ENCODE data around the gene GALNT1.
A peak's percentile ranks its signal among the peaks of the same experiment; 100 is the strongest.

GALNT1 gene

DNA sequence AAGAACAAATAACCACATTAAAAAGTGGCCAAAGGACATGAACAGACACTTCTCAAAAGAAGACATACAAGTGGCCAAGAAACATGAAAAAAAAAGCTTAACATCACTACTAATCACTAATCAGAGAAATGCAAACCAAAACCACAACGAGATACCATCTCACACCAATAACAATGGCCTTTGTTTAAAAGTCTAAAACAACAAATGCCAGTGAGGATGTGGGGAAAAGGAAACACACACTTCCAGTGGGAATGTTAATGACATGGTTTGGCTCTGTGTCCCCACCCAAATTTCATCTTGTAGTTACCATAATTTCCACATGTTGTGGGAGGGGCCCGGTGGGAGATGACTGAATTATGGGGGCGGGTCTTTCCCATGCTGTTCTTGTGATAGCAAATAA is 147.1 kb downstream of the GALNT1 start:
- DNase-seq, result no peak

DNA sequence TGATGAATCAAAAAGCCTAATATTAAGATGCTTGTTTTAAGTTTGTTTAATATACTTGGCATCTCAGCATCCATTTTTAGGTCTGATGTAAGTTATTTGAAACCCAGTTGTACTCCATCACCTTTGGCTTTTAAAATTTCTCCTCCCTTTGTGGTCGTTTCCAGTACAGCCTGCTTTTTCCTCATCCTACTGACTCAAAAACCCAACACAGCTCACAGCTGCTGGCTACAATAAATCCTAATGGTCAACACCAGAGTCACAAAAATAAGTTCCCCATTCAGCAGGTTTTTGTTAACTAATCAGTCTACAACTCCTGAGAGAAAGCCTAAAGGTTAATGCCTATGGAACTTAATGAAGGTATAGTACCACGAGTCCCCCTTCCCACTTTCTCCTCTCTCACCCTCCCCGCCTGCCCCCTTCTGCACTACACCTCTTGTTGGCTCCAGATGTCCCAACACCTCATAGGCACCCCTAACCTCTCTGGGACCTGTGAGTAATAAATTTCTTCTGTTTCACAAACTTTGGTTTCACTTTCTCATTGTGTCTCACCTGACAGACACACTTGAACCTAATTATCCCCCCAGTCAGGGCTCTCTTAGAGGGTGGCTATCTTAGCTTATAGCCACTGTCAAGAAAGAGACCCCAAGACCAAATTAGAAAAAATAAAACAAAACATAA is 148.6 kb downstream of the GALNT1 start:
- DNase-seq, result no peak

GRCh38 chr18:35730691-35731370 is 149.3 kb downstream of the GALNT1 start:
- no peak for DNase-seq

GRCh38 chr18:35731701-35732100 is 150.2 kb downstream of the GALNT1 start:
- no peak for DNase-seq

GRCh38 chr18:35732162-35732561 is 150.6 kb downstream of the GALNT1 start:
- DNase-seq, result no peak

DNA sequence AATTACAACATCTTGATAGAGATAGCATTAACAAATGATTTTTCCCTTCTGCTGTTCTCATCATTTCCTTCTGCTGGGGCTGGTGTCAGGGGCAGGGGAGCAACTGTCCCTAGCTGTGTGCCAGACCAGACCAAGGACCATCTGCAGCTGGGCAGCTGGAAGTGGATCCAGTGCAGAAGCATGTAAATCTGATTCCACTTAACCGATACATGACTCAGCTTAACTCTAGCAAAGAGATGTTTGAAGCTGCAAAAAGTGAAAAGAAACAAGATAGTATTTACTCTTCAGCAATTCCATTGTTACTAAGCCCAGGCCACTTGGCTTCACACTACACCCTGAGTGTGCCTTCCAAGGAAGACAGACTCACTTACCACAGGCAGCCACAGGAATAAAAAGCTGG is 151.1 kb downstream of the GALNT1 start:
- no peak for DNase-seq

DNA sequence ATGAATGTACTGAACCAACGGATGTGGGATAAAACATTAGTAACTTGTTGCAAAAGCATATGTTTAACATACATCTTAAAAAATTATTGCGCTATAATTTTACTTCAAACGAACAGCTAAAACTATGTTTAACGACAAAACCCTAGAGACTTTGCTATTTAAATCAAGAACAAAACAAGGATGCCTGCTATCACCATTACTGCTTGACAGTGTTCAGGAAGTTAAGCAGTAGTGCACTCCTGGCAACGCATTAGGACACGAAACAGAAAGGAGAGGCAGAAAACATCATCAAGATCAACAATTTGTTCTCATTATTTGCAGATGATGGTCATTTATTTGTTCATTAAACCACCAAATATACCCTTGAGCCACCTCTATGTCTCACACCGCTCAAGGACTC is 151.9 kb downstream of the GALNT1 start:
- DNase-seq, result no peak

DNA sequence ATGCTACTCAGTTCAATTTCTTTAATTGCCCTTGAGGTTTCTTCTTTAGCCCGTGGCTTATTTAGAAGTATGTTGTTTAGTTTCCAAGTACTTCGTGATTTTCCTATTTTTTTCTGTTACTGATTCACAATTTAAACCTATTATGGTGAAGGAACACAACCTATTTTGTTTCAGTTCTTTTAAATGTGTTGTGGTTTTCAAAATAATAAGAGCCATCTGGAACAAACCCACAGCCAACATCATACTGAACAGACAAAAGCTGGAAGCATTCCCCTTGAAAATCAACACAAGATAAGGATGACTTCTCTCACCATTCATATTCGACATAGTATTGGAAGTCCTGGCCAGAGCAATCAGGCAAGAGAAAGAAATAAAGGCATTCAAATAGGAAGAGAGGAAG is 155.2 kb downstream of the GALNT1 start:
- no peak for DNase-seq

GRCh38 chr18:35739778-35740177 is 158.2 kb downstream of the GALNT1 start:
- no peak for DNase-seq

GRCh38 chr18:35740656-35741055 is 159.1 kb downstream of the GALNT1 start:
- DNase-seq, result no peak

- DNase-seq, result no peak
Observed at GRCh38 chr18:35743916-35744315, 162.4 kb downstream of the GALNT1 start.

DNA sequence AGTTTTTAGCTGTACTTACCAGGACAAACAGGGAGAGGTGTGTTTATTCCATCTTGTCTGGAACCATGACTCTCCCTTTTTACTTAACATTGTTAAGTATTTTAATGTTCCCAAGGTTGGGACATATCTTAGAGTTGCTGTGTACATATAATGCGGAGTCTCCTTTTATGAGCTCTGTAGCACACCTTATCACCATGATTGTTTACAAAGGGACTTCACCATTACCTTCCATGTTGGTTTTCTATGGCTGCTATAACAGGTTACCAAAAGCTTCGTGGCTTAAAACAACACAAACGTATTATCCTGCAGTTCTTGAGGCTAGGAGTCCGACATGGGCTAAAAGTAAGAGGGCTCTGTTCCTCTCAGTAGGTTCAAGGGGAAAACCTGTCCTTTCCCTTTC is 164.3 kb downstream of the GALNT1 start:
- DNase-seq, result no peak

- DNase-seq, result no peak
Observed at GRCh38 chr18:35746826-35747339, 165.3 kb downstream of the GALNT1 start.

- no peak for DNase-seq
Observed at GRCh38 chr18:35747894-35748472, 166.4 kb downstream of the GALNT1 start.

DNA sequence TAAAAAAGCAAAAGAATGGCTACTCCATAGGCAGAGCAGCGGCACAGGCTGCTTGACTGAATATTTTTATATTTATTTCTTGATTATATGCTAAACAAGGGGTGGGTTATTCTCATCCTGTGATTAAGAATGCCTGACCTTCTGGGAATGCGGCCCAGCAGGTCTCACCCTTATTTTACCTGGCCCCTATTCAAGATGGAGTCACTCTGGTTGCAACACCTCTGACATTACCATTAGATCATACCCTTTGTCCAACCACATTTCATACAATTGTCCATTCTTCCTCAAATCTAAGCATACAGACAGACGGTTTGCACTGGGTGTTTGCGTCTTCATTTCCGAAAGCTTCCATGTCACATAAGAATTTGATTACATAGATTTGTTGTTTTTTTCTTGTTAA is 168.2 kb downstream of the GALNT1 start:
- no peak for DNase-seq

DNA sequence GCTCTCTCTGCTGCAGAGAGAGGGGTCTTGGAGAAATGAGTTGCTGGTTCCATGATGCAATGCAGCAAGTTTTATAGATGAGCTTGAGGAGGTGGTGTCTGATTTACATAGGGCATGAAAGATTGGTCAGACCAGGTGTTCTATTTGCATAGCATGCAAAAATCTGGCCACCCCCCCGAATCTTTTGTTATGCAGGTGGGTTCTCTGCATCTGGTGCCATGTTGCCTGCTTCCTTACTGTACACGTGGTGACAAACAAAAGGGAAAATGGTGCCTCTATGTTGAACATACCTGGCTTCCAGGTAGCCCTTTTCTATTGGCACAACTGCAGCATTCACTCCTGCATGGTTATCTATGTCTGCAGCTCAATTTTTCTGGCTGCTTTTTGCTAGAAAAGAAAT is 169.4 kb downstream of the GALNT1 start:
- no peak for DNase-seq

DNA sequence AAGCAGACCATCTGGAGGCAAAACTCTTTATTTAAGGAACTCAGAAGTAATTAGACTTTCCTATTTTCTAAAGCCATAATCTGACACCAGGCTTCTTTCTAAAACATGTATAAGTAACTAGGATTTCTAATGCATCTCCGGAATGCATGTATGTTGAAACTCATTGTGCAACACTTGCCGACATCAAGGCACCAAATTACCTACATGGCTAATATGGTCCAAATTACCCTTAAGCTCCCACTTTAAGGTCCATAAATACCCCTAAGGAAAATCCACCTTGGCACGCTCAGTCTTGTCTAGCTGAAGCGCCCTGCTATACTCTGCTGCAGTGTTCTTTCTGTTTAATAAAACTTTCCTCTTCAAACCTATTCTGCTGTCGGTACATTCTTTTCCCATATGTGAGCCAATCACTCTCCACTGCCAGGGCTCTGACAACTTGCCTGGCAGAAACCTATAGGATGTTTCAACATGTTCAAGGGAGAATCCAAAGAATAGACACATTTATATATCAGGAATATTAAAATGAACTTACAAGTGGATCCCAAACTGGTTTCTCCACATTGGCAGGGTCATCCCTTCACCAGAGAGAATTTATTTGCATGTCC is 171.9 kb downstream of the GALNT1 start:
- DNase-seq, result no peak

DNA sequence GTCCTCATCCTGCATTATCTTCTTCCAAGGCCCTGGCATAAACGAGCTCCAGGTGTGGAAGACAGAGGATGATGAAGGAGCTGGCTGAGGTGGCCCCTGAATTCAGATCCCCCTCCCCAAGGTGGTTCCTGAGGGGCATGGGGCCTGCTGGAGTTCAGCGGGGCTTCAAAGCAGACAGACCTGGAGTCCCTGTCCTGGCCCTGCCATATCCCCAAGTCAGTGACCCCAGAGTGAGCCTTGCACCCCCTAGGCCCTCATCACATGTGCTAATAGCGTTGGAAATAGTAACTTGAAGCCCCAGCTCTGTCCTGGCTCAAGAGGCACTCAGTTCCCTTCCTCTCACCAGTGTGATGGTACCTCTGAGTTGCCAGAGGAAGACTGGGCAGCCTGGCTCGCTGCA is 172.9 kb downstream of the GALNT1 start:
- DNase-seq, result no peak

DNA sequence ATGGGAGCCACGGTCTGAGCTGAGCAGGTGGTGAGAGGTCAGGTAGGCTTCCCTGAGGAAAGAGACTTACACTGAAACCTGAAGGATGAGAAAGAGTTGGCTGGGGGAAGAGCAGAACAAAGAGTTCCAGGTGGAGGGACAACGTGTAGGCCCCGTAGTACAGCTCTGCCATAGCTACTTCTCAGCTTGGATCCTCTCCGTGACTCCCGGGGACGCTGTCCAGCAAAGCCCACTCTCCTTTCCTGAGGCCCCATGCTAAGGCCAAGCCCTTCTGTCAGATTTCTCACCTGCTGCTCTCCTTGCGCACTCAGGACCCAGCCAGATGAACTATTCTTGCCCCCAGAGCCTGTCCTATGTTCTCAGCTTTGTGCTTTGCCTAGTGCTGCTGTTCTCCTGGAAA is 173.8 kb downstream of the GALNT1 start:
- DNase-seq, result no peak

DNA sequence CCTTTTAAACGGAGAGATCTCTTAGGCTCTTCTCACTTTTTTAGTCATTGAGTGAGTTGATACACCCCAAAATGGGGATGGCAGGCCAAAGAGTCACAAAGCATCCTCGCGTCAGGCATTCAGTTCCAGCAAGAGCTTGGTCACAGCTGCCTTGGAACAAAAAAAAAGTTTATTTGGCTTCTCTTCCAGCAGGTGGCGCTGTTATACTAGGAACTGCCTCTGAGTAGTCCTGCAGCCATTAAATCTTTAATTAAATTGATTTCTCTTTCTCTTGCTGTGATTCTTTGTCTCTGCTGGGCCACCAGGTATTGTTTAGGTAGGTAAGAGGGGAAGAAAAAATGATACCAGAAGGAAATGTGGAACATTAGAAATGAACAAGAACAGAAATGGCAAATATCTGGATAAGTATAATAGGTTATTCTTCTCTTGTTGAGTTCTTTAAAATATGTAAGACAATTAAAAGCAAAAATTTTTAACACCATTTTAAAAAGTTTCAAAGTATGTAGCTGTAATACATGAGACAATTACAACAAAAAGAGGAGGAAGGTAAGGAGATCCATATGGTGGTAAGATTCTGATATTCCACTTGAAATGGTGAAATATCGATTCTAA is 175.1 kb downstream of the GALNT1 start:
- DNase-seq, result peak; percentile 18 to 27
